ENCODE measurements around the gene MAF.

DNA sequence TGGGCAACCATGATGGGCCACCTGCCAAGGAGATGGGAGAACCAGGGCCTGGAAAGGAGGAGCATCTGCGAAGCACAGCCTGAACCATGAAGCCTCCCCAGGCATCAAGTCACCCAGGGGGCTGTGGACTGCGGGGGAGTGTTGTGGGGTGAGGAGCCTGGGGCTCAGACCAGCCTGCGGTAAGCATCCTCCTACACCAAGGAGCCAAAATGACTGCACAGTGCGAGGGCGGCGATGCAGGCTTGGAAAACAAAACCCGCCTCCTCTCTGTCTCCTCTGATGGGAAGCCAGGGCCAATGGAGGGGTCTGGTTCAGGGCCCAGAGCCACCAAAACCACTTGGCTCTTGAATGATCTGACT is 18.1 kb upstream of the MAF start:
- TF ChIP-seq, protein P1, sequence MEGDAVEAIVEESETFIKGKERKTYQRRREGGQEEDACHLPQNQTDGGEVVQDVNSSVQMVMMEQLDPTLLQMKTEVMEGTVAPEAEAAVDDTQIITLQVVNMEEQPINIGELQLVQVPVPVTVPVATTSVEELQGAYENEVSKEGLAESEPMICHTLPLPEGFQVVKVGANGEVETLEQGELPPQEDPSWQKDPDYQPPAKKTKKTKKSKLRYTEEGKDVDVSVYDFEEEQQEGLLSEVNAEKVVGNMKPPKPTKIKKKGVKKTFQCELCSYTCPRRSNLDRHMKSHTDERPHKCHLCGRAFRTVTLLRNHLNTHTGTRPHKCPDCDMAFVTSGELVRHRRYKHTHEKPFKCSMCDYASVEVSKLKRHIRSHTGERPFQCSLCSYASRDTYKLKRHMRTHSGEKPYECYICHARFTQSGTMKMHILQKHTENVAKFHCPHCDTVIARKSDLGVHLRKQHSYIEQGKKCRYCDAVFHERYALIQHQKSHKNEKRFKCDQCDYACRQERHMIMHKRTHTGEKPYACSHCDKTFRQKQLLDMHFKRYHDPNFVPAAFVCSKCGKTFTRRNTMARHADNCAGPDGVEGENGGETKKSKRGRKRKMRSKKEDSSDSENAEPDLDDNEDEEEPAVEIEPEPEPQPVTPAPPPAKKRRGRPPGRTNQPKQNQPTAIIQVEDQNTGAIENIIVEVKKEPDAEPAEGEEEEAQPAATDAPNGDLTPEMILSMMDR (IDR thresholded peaks at IDR 0.05 in 8 of 11, conservative IDR thresholded peaks at IDR 0.05 in 3 of 11): no peak
- no peak for TF ChIP-seq POLR2AphosphoS5 (IDR thresholded peaks at IDR 0.05)
